GM18517 (cell line): ENCODE measurements around the gene MTM1.

Experiments
- ATAC-seq: cut with Tn5 transposase; IDR thresholded peaks from one replicate; pipeline ENCODE4 v1.9.1; 2021; ENCODE audit warnings: mild to moderate bottlenecking, moderate library complexity; ENCODE audit not compliant: unreplicated experiment

MTM1 gene

GRCh38 chrX:150702966-150703694 is 134.7 kb downstream of the MTM1 start:
- no peak for ATAC-seq

GRCh38 chrX:150703695-150703974 is 135.2 kb downstream of the MTM1 start:
- no peak for ATAC-seq

GRCh38 chrX:150704030-150704613 is 135.7 kb downstream of the MTM1 start:
- ATAC-seq, result no peak

GRCh38 chrX:150712619-150713018 is 144.2 kb downstream of the MTM1 start:
- ATAC-seq, result no peak

- no peak for ATAC-seq
These were observed 146.8 kb downstream of the MTM1 start for GRCh38 chrX:150715184-150715583.

- no peak for ATAC-seq
These were observed 151.2 kb downstream of the MTM1 start for GRCh38 chrX:150719621-150720020.
